ENCODE results near the gene RNF151.

The RNF151 gene

GRCh38 chr16:2007081-2007836, 40.6 kb downstream of the RNF151 start:
- no peak for TF ChIP-seq CTCF (IDR thresholded peaks at IDR 0.05; ENCODE audit: low read depth, low read length, poor library complexity, severe bottlenecking)
- TF ChIP-seq EZH2phosphoT487 (IDR thresholded peaks at IDR 0.05; ENCODE audit: borderline replicate concordance, low read length): no peak
- Histone ChIP-seq H3F3A (ENCODE audit: control insufficient read depth, insufficient read depth) (no peaks in the 10 kb centered on the region), H3K9me3 (ENCODE audit: control insufficient read depth, insufficient read depth, low read length) (no peaks in the 10 kb centered on the region), H4K20me1 (ENCODE audit: control insufficient read depth, insufficient read depth, low read depth, low read length) (peaks cover 38% of the 10 kb centered on the region), H3K4me3 (ENCODE audit: low read length) (peak overlapping the region; percentile 88), H3K27ac (ENCODE audit: low read depth, low read length) (peak overlapping the region; percentile 59), H3K4me1 (ENCODE audit: control insufficient read depth, low read length) (peaks cover 50% of the 10 kb centered on the region), H3K9me2 (replicated peaks; ENCODE audit: control insufficient read depth, low read length) (no peaks in the 10 kb centered on the region), H3K36me3 (ENCODE audit: control insufficient read depth, low read length) (peaks cover 69% of the 10 kb centered on the region), H3K79me2 (ENCODE audit: control insufficient read depth, low read length) (peaks cover 84% of the 10 kb centered on the region), H3K4me2 (ENCODE audit: low read length) (peak overlapping the region; percentile 93), H3K27me3 (ENCODE audit: control insufficient read depth, low read length) (no peaks in the 10 kb centered on the region)

- Histone ChIP-seq H3K79me2 (ENCODE audit: control insufficient read depth, low read length) (peaks cover 76% of the 10 kb centered on the region), H3K9me3 (ENCODE audit: control insufficient read depth, insufficient read depth, low read length) (no peaks in the 10 kb centered on the region), H3K27ac (ENCODE audit: low read depth, low read length) (peak overlapping the region; percentile 59), H4K20me1 (ENCODE audit: control insufficient read depth, insufficient read depth, low read depth, low read length) (peaks cover 35% of the 10 kb centered on the region), H3K4me2 (ENCODE audit: low read length) (peak overlapping the region; percentile 93), H3K27me3 (ENCODE audit: control insufficient read depth, low read length) (no peaks in the 10 kb centered on the region), H3K9me2 (replicated peaks; ENCODE audit: control insufficient read depth, low read length) (no peaks in the 10 kb centered on the region), H3K36me3 (ENCODE audit: control insufficient read depth, low read length) (peaks cover 61% of the 10 kb centered on the region), H3F3A (ENCODE audit: control insufficient read depth, insufficient read depth) (no peaks in the 10 kb centered on the region), H3K4me1 (ENCODE audit: control insufficient read depth, low read length) (peaks cover 50% of the 10 kb centered on the region), H3K4me3 (ENCODE audit: low read length) (peak overlapping the region; percentile 88)
- TF ChIP-seq CTCF (IDR thresholded peaks at IDR 0.05; ENCODE audit: low read depth, low read length, poor library complexity, severe bottlenecking): no peak
- no peak for TF ChIP-seq EZH2phosphoT487 (IDR thresholded peaks at IDR 0.05; ENCODE audit: borderline replicate concordance, low read length)
Measured at GRCh38 chr16:2008009-2008526, 41.4 kb downstream of the RNF151 start.

GRCh38 chr16:2008631-2009163, 42.0 kb downstream of the RNF151 start:
- H3K79me2 ChIP-seq (ENCODE audit: control insufficient read depth, low read length): peaks cover 70% of the 10 kb centered on the region

More at GRCh38 chr16:2008631-2009163, 42.0 kb downstream of the RNF151 start:
- Histone ChIP-seq H3K4me1 (ENCODE audit: control insufficient read depth, low read length) (peaks cover 50% of the 10 kb centered on the region), H3K4me3 (ENCODE audit: low read length) (peak overlapping the region; percentile 88), H3K9me2 (replicated peaks; ENCODE audit: control insufficient read depth, low read length) (no peaks in the 10 kb centered on the region), H3K4me2 (ENCODE audit: low read length) (peak overlapping the region; percentile 93), H3K36me3 (ENCODE audit: control insufficient read depth, low read length) (peaks cover 54% of the 10 kb centered on the region), H3K9me3 (ENCODE audit: control insufficient read depth, insufficient read depth, low read length) (no peaks in the 10 kb centered on the region), H3K27ac (ENCODE audit: low read depth, low read length) (peak overlapping the region; percentile 59), H4K20me1 (ENCODE audit: control insufficient read depth, insufficient read depth, low read depth, low read length) (peaks cover 29% of the 10 kb centered on the region), H3K27me3 (ENCODE audit: control insufficient read depth, low read length) (no peaks in the 10 kb centered on the region), H3F3A (ENCODE audit: control insufficient read depth, insufficient read depth) (no peaks in the 10 kb centered on the region)
- TF ChIP-seq CTCF (IDR thresholded peaks at IDR 0.05; ENCODE audit: low read depth, low read length, poor library complexity, severe bottlenecking) (no peak), EZH2phosphoT487 (IDR thresholded peaks at IDR 0.05; ENCODE audit: borderline replicate concordance, low read length) (no peak)

Data from DOHH2 (cell line).